Endothelial cell of umbilical vein (primary cell): ENCODE results near the gene DACT3. TPM values are rescaled to one million over a fixed set of nuclear protein-coding genes. Genes with fewer than 3 reads are reported as not detected.

Source experiments
- BruUV-seq: library from RNA; stranded (reverse); fragments of 400-500 nt; replicated peaks from 2 replicates; lab custom pipeline; 2021; lab: Mats Ljungman, UMichigan
- CTCF ChIA-PET: fragments of 300-600, 350-600 bp; sonication (Branson Sonifier 250); formaldehyde crosslinking; loops from one replicate; lab custom pipeline; 2021; ENCODE audit warnings: antibody characterized with exemption, inconsistent platforms; lab: Charles Lee
- POLR2A ChIA-PET: fragments of 300-600, 350-600 bp; sonication (Branson Sonifier 250); formaldehyde crosslinking; loops from one replicate; lab custom pipeline; 2021; ENCODE audit warnings: antibody characterized with exemption, inconsistent platforms; lab: Charles Lee
- DNase-seq: peaks from one replicate; pipeline ENCODE4 v3.0.0-alpha.2; 2011; ENCODE audit warnings: low read depth, low spot score
- FAIRE-seq: peaks from 2 replicates; lab custom pipeline; 2011; peaks lifted over from hg19 to GRCh38; lab: Jason Lieb, UNC
- H2AFZ ChIP-seq: 2 replicates; pipeline ENCODE4 v1.6.0; 2012; ENCODE audit warnings: low read depth, low read length, control low read depth, inconsistent platforms
- H3K27ac ChIP-seq: 2 replicates; pipeline ENCODE4 v1.5.1; 2011; ENCODE audit warnings: low read depth, mild to moderate bottlenecking, control low read depth, low read length, moderate library complexity; ENCODE audit not compliant: insufficient read depth
- H3K27me3 ChIP-seq, 2 experiments: 2 replicates each; pipeline versions ENCODE4 v1.6.0 to v1.6.1; 2011; ENCODE audit warnings: low read length in 2 of 2, mixed read lengths in 1 of 2; ENCODE audit not compliant: control insufficient read depth in 2 of 2, insufficient read depth in 2 of 2
- H3K36me3 ChIP-seq, 2 experiments: 2 replicates in 1 of 2; 3 replicates in 1 of 2; pipeline ENCODE4 v1.5.1; 2011; ENCODE audit warnings: low read length in 2 of 2, mild to moderate bottlenecking in 1 of 2, moderate library complexity in 1 of 2; ENCODE audit not compliant: control insufficient read depth in 2 of 2, insufficient read depth in 2 of 2; ENCODE audit errors: extremely low read depth in 1 of 2
- H3K4me1 ChIP-seq: 3 replicates; pipeline ENCODE4 v1.5.1; 2011; ENCODE audit warnings: mild to moderate bottlenecking, low read length; ENCODE audit not compliant: control insufficient read depth, insufficient read depth; ENCODE audit errors: extremely low read depth
- H3K4me2 ChIP-seq: 2 replicates; pipeline ENCODE4 v1.6.1; 2011; ENCODE audit warnings: low read length, control low read depth, mixed read lengths; ENCODE audit not compliant: insufficient read depth
- H3K4me3 ChIP-seq, 3 experiments: fragments of 200-600 bp in 1 of 3; sonication (generic), shearing (Covaris generic) in 1 of 3; replicated peaks in 1 of 3; 2 replicates each; pipeline ENCODE4 v1.5.1; 2011 to 2016; ENCODE audit warnings: control low read depth in 3 of 3, low read length in 3 of 3, mild to moderate bottlenecking in 2 of 3, inconsistent platforms in 1 of 3, low read depth in 1 of 3, moderate library complexity in 1 of 3; ENCODE audit not compliant: insufficient read depth in 1 of 3
- H3K79me2 ChIP-seq: 2 replicates; pipeline ENCODE4 v1.6.0; 2012; ENCODE audit warnings: low read length, inconsistent platforms; ENCODE audit not compliant: control insufficient read depth, insufficient read depth
- H3K9ac ChIP-seq: replicated peaks from 2 replicates; pipeline ENCODE3; 2011; ENCODE audit warnings: low read length, control low read depth; ENCODE audit not compliant: insufficient read depth; ENCODE audit errors: extremely low read depth
- H3K9me1 ChIP-seq: replicated peaks from 3 replicates; pipeline ENCODE4 v1.6.0; 2011; ENCODE audit warnings: mild to moderate bottlenecking, low read length; ENCODE audit not compliant: control insufficient read depth, insufficient read depth; ENCODE audit errors: extremely low read depth
- H3K9me3 ChIP-seq: replicated peaks from 2 replicates; pipeline ENCODE4 v1.5.1; 2012; ENCODE audit warnings: low read length, inconsistent platforms; ENCODE audit not compliant: control insufficient read depth, insufficient read depth
- H4K20me1 ChIP-seq: replicated peaks from 2 replicates; pipeline ENCODE3; 2011; ENCODE audit warnings: mild to moderate bottlenecking, low read length; ENCODE audit not compliant: control insufficient read depth, insufficient read depth; ENCODE audit errors: extremely low read depth
- EZH2 ChIP-seq: IDR thresholded peaks from 2 replicates; pipeline ENCODE4 v1.6.1; 2012; ENCODE audit warnings: borderline replicate concordance, low read depth, mild to moderate bottlenecking, moderate library complexity, low read length, inconsistent platforms; ENCODE audit not compliant: severe bottlenecking
- FOS ChIP-seq: IDR thresholded peaks from 2 replicates; pipeline ENCODE4 v1.6.1; 2011; ENCODE audit warnings: mild to moderate bottlenecking, low read length, moderate library complexity, borderline replicate concordance; ENCODE audit not compliant: insufficient read depth
- JUN ChIP-seq: IDR thresholded peaks from 2 replicates; pipeline ENCODE4 v1.6.1; 2011; ENCODE audit warnings: borderline replicate concordance, low read depth; ENCODE audit not compliant: insufficient read length, insufficient read depth
- MYC ChIP-seq: IDR thresholded peaks from one replicate; pipeline ENCODE4 v1.6.1; 2011; ENCODE audit warnings: mild to moderate bottlenecking, low read depth, low read length
- dilution Hi-C: fragments of 300-500 bp; cut with MboI; formaldehyde crosslinking; loops from one replicate; pipeline ENCODE4 v1.15.0; 2019; ENCODE audit warnings: low sequenced_read_pairs; ENCODE audit not compliant: extremely low pct_ligation_motif_present
- intact Hi-C: fragments of 100-400 bp; cut with micrococcal nuclease; formaldehyde crosslinking; loops from one replicate; pipeline ENCODE4 v1.10.0; 2022
- polyA plus RNA-seq, 4 experiments: library from polyadenylated mRNA; depleted of rRNA in 3 of 4; stranded (reverse) in 3 of 4; unstranded in 1 of 4; fragments of >200 nt; gene quantifications; 2 replicates each; pipeline versions ENCODE4 v1.2.1 to v1.2.3, GENCODE V29; 2011 to 2012; ENCODE audit warnings: missing spikeins in 1 of 4
- total RNA-seq: library from RNA; stranded (reverse); gene quantifications from 2 replicates; pipeline ENCODE4 v1.2.3, GENCODE V29; 2021

Gene DACT3
- total and polyA plus RNA-seq, 2 donors (not counting 3 experiments of a cell fraction or from before 2014, with no cell fraction given) = 0.22 to 0.76 TPM

GRCh38 chr19:46623915-46624502, 37.0 kb downstream of the DACT3 start:
- TF ChIP-seq JUN (no peak), EZH2 (no peak), MYC (no peak), FOS (no peak)
- Histone ChIP-seq H3K9me1 (no peaks in the 10 kb centered on the region), H3K4me1 (peaks cover 9% of the 10 kb centered on the region), H3K9me3 (no peaks in the 10 kb centered on the region), H3K9ac (no peak overlapping the region), H2AFZ (no peak overlapping the region), H3K4me3 (no peak overlapping the region), H3K27me3 (no peaks in the 10 kb centered on the region), H3K4me2 (no peak overlapping the region), H3K36me3 (no peaks in the 10 kb centered on the region), H3K27ac (no peak overlapping the region), H3K79me2 (no peaks in the 10 kb centered on the region), H4K20me1 (no peaks in the 10 kb centered on the region)
- no peak for FAIRE-seq
- POLR2A ChIA-PET = interaction anchor here (1.5 kb wide), 1 partner anchor 37 kb away, joined by 8 read pairs; the partner anchor contains the start of gene DACT3
- intact Hi-C loops (no loop called here), dilution Hi-C loops (no loop called here)
- CTCF ChIA-PET = interaction anchor here (1.1 to 2.3 kb wide), 5 partner anchors 10 to 367 kb away, joined by 3 to 15 read pairs (median 4); no protein-coding TSS in a partner anchor
- BruUV-seq = no TSS peak
- no peak for DNase-seq

GRCh38 chr19:46622118-46622446, 38.9 kb downstream of the DACT3 start:
- Histone ChIP-seq H3K27ac (no peak overlapping the region), H3K9ac (no peak overlapping the region), H3K9me1 (no peaks in the 10 kb centered on the region), H3K79me2 (no peaks in the 10 kb centered on the region), H3K36me3 (no peaks in the 10 kb centered on the region), H3K4me3 (no peak overlapping the region), H3K27me3 (no peaks in the 10 kb centered on the region), H3K9me3 (no peaks in the 10 kb centered on the region), H4K20me1 (no peaks in the 10 kb centered on the region), H3K4me1 (peaks cover 9% of the 10 kb centered on the region), H3K4me2 (no peak overlapping the region), H2AFZ (no peak overlapping the region)
- ChIA-PET CTCF (interaction anchor here (1.5 to 13.9 kb wide), 2 partner anchors 8 to 42 kb away, joined by 7 to 422 read pairs; partner anchors contain the start of gene DACT3), POLR2A (no interaction called here)
- BruUV-seq = no TSS peak
- no peak for DNase-seq
- dilution Hi-C loops = no loop called here
- no peak for FAIRE-seq
- no peak for TF ChIP-seq EZH2
- intact Hi-C loops = no loop called here
